Measurements from ENCODE around the gene SLC35F4.

GRCh38 chr14:57820581-57820980 lies 45.3 kb downstream of the SLC35F4 start:
- TF ChIP-seq CTCF (IDR thresholded peaks at IDR 0.05 in 8 of 11, conservative IDR thresholded peaks at IDR 0.05 in 3 of 11), result no peak
- no peak for TF ChIP-seq POLR2AphosphoS5 (IDR thresholded peaks at IDR 0.05)
